ENCODE measurements around the gene CDC42SE2.

DNA sequence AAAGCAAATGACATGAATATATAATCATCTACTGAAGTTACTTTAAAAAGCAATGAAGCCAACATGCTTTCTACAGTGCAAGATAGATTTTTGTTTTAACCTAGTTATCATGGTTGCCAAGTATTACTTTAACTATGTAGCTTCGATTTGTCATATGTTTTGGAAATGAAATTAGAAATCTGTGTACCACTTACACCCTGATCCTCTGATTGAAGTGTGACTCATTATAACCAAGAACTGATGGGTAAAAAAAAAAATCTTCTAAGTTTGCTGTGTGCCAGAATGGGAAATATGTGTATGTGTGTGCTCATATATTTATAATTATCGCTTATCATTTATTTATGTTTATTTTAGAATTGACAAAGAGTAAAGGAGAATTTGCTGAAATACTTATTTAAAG, 9.1 kb upstream of the CDC42SE2 start:
- no peak for TF ChIP-seq POLR2AphosphoS5 (IDR thresholded peaks at IDR 0.05; ENCODE audit: low read depth, low read length)
- TF ChIP-seq, protein P1, sequence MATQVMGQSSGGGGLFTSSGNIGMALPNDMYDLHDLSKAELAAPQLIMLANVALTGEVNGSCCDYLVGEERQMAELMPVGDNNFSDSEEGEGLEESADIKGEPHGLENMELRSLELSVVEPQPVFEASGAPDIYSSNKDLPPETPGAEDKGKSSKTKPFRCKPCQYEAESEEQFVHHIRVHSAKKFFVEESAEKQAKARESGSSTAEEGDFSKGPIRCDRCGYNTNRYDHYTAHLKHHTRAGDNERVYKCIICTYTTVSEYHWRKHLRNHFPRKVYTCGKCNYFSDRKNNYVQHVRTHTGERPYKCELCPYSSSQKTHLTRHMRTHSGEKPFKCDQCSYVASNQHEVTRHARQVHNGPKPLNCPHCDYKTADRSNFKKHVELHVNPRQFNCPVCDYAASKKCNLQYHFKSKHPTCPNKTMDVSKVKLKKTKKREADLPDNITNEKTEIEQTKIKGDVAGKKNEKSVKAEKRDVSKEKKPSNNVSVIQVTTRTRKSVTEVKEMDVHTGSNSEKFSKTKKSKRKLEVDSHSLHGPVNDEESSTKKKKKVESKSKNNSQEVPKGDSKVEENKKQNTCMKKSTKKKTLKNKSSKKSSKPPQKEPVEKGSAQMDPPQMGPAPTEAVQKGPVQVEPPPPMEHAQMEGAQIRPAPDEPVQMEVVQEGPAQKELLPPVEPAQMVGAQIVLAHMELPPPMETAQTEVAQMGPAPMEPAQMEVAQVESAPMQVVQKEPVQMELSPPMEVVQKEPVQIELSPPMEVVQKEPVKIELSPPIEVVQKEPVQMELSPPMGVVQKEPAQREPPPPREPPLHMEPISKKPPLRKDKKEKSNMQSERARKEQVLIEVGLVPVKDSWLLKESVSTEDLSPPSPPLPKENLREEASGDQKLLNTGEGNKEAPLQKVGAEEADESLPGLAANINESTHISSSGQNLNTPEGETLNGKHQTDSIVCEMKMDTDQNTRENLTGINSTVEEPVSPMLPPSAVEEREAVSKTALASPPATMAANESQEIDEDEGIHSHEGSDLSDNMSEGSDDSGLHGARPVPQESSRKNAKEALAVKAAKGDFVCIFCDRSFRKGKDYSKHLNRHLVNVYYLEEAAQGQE (IDR thresholded peaks at IDR 0.05; ENCODE audit: insufficient read depth in 1 of 2, low read depth in 2 of 2, low read length in 2 of 2) = no peak
- no peak for TF ChIP-seq TAF1 (IDR thresholded peaks at IDR 0.05; ENCODE audit: borderline replicate concordance, insufficient read depth, low read length)

Measured in PFSK-1 (cell line).